HG02623 (cell line): ENCODE data around the gene GABRD.

ENCODE experiments used
- ATAC-seq: cut with Tn5 transposase; IDR thresholded peaks from one replicate; pipeline ENCODE4 v1.9.1; 2021; ENCODE audit warnings: moderate library complexity; ENCODE audit not compliant: unreplicated experiment

GABRD gene

DNA sequence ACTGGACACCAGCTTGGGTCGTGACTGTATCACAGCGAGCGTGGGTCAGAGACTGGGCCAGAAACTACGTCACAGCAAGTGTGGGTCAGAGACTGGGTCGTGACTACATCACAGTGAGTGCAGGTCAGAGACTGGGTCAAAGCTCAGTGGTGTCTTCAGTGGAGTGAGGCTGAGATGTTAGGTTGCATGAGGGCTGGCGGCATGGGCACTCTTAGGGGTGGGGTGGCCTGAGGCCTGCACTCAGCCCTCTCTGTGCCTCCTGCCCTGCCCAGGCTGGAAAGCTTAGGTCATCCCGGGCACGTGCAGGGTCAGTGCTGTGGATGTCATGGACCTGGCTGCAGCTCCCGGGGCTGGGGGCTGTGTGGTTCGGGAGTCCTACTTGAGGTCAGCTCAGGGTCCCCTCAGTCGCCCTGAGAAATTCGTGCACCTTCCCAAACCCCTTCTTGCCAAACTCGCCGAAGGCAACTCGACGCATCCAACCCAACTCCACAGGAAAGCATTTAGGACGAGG lies 34.5 kb upstream of the GABRD start:
- no peak for ATAC-seq

DNA sequence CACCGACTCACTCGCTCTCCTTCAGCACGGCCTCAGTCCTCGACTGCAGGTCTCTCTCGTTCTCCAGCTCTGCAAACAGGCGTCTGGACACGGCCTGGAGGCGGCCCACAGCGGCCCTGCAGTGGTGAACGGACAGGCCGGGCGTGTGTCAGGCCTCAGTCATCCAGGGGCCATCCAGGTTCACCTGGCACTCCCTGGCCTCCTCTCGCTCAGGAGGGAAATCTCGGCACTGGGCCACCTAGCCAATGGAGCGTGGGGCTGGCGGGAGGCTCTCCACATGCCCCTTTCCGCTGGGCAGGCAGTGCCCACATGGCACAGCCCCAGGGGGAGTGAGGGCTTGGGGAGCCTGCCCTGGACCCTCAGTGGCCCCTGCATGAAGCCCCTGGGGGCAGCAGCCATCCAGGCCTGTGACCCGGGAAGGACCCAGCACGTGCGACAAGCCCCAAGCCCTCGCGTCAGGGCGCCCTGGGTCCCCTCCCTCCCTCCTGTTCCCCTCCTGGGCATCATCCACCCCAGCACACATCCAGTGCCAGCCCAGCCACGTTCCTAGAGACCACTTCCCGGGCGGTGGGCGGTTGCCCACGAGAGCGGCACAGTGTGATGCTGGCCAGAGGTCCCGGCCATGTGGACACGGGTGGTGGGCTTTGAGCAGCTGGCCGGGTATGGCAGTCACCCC lies 33.6 kb upstream of the GABRD start:
- ATAC-seq = no peak

DNA sequence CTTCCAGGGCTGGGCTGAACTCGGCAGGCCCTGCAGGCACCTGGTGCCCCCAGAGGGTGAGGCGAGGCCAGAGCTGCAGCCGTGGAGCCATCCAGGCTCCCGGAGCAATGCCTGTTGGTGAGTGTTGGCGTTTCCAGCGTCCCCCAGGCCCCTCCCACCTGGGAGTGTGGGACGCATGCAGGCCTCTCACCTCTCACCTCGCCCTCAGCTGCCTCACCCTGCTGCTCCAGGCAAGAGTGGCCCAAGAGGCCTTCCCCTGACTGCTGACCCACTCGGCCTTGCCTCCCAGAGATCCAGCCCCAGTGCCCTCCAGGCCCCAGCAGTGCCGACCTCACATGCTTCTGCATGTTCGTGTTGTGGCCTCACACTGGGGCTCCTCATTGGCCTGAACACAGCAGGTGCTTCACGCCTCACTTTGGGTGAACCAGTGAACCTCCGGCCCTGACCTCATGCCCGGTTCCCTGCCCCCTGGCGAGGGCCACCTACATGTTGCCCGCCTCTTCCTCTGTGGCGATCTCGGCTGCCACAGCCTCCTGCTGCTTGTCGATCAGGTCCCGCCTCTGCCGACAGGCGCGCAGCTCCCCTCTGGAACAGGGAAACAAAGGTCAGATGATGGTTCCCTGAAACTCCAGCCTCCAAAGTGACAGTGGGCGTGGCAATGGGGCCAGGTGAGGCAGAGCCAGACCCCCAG lies 32.5 kb upstream of the GABRD start:
- no peak for ATAC-seq

DNA sequence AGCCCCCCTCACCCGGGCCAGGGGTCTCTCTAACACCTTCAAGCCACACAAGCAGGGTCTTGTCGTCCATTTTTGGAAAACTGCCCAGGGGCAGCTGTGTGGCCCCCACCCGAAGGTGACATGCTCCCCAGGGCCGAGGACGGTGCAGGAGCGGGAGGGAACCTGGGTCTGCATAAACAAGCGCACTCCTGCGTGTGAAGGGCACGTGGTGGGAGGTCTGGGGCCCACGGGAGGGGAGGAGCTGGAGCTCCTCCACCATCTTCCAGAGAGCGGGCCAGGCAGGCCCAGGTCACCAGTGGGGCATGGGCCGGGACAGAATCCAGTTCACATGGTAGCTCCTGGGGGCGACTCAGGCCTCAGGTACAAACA lies 32.0 kb upstream of the GABRD start:
- ATAC-seq = no peak

DNA sequence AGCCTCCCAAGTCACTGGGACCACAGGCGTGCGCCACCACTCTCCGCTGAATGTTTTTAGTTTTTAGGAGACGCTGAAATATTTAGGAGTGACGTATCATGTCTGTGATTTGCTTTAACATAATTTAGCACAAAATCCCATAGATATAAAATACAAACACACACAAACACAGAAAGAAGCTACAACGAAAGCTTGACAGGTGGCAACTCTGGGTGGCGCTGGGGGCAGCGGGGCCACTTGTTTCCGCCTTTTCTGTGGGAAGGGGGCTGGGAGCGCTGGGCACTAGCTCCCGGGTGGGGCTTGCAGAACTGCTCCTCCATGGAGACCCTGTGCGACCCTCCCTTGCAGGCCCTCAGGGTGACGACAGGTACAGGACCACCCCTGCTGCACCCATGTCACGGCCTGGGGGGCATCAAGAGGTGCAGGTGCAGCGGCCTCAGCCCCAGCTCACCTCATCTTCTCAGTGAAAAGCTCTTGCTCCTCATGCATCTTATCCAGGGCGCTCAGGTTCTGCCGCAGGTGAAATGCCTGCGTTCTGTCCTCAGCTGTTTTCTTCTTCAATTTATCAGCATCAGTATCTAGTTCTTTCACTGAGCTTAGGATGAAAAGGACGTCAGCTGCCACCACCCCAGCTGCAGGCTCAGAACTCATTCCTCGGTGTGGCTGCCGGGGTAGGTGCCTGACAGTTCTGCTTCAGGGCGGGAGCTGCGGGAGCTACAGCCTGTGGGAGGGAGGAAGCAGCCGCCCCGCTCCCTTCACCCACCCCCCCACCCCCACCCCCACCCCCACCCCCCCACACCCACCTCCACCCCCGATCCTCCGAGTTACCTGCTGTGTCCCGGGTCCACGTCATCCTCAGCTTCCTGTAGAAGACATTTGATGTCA lies 30.8 kb upstream of the GABRD start:
- no peak for ATAC-seq

DNA sequence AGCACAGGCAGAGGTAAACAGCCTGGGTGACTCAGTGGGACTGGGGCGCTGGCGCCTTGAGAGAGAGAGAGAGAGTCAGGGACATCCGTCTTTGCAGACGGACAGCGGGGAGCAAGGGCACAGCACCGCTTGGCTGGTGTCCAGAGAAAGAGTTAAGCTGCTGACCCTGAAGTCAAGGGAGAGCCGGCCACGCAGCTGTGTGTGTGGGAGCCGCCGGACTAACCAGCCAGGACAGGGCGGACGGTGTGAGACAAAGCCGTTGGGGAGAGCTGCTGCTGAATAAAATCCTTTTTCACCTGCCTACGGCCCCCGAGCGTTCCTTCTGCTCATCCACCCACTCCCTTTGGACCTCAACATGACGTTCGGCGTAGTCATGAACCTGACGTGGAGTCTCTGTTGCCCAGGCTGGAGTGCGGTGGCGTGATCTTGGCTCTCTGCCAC lies 30.0 kb upstream of the GABRD start:
- ATAC-seq = no peak

DNA sequence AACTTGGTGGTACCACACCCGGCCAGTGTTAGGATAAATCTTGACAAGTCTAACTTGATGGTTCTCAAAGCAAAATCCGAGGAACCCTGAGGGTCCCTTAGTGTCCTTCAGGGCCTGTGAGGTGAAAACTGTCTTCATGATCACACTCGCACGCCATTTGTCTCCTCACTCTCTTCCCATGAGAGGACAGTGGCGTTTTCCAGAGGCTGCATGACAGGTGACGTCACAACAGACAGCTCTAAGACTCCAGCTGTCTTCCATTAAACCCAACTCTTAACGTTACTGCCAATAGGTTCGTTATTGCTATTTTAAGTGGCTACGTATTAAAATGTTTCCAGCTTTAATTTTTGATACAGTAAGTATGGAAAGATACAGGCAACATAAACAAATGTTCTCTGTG lies 29.4 kb upstream of the GABRD start:
- no peak for ATAC-seq

DNA sequence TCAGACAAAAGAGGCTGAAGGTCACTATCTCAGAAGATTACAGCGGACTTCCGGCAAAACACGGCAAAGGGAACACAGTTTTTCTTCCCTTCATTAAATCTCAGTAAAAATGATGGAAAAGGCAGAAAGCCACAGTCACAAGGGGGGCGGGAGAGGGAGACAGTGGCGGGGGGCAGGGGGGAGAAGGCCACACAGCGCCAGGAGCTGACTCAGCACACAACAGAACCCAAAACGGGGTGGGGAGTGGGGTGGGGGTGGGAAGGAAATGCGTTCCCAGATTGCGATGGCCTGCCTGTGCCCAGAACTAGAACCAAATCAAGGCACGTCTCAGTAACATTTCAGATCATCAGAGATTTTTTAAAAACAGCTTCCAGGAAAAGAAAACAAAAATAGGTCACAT lies 28.9 kb upstream of the GABRD start:
- ATAC-seq = no peak

DNA sequence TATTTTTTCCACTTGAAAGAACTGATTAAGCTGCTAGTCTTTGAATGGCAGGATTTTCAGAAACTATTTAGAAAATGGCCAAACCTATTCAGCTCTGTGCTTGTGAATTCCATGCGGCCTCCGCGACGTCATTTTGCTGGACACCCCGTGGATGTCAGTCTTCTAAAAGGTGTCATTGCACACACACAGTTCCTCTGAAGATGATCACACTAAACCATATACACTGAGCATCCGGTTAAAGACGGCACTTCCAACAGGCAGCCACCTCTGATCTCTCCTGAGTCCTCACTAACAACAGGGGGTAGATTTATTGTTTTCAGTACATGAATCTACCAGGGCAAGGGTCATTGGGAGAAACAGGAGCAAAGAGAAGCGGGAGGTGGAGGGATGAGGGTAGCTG lies 24.6 kb upstream of the GABRD start:
- ATAC-seq = no peak

DNA sequence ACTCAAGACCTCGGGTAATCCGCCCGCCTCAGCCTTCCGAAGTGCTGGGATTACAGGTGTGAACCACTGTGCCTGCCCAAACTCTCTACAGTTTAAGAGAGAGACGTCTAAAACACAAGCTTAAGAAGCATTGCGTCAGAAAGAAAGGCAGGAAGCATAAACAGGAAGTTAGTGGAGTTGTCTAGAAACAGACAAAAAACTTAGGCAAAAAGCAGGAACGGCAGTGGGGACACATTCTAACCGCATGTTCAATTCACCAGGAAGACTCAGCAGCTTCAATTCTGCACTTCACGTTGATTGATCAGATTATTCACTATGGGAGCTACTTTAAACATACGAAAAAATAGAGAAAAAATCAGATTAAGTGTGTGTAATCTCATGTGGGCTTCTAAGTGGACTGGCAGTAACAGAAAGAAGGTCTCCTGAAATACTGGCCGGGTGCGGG lies 22.9 kb upstream of the GABRD start:
- ATAC-seq = no peak

DNA sequence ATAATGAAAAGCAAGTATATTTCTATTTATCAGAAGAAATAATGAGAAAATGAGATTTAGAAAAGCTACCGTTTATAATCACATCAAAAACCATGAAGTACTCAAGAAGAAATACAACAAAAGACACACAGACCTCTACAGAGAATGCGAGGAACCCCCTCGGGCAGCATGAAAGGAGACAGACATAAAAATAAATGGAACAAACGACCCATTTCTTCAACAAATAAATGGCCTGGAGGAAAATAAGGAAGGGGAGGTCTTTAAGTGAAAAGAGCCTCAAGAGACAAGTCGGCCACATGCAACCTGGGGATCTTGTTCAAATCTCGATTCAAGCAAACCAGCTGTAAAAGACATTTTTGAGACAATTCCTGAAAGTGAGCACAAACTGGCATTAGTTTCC lies 21.6 kb upstream of the GABRD start:
- ATAC-seq = no peak

DNA sequence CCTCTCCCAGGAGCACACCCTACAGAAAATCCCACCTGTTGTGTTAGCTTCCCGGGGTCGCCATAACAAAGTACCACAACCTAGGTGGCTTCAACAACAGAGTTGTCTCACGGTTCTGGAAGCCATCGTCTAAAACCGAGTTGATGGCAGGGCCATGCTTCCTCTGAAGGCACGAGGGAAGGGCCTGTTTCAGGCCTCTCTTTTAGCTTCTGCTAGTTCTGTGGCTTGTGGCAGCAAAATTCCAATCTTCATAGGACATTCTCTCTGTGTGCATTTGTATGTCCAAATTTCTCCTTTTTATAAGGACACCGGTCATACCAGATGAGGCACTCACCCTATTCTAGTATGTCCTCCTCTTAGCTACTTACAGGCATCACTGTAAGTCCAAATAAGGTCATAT lies 18.7 kb upstream of the GABRD start:
- no peak for ATAC-seq

DNA sequence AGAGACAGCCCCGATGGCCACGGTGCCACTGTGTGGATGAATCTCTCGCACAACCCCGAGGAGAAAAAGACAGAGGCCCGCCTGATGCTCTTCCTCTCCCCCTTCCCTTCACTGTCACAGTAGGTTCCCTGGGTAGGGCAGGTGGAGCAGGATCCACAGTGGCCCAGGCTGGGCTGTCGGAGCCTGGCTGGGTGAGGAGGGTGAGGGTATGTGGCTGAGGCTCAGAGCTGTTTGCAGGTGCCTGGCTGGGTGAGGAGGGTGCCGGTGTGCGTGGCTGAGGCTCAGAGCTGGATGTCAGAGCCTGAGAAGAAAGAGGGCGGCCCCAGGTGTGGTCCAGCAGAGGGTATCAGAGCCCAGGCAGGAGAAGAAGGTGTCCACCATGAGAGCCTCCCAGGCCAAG lies 18.3 kb upstream of the GABRD start:
- ATAC-seq = no peak

DNA sequence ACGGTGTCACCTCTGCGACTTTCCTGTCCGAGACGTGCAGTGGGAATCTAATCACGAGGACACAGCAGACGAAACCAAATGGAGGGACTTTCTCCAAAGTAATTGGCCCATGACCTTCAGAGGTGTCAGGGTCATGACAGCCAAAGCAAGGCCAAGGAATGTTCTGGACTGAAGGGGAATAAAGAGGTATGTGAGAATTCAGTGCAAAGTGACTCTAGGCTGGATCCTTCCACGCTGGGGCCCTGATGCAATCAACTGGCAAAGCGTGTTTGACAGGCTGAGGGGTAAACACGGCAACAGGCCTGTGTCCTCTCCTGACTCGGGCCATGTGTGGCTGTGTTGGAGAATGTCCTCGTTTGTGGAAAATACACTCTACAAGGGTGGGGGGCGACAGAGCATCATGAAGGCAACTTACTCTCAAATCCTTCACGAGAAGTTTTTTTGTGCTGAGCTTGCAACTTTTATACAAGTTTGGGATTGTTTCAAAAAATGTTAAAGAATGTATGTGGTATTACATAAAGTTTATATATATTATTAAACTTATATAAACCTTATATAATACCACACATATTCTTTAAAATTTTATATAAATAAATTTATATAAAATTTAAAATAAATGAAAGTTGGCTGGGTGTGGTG lies 17.3 kb upstream of the GABRD start:
- no peak for ATAC-seq

DNA sequence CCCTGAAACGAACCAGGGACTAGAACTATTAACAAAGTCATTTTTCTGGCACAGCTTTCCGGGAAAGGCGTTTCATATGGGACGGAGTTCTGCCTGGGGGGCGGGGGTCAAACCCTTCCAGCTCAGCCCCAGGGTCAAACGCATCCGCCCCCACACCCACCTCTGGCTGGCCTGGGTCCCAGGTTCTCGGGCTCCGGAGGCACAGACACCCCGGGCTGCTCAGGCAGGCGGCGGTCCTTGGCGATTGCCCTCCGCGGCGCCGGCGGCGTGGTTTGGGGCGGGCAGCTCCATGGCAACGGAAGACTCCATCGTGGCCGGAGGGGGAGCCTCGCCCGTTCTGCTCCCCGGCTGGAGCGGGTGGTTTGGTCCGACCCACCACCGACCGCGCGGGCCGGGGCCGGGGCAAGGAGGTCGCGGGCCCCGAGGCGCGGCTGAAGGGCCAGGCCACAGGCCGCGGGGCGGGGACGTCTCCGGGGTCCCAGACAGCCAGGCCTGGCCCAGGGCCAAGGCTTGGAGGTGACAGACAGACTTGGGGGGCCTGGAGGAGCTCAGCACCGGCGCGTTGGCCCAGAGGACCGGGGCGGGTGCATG lies 15.5 kb upstream of the GABRD start, which contains the start of gene CFAP74:
Gene CFAP74 (minus strand): TSS at position 246 of the 591 bp plus-strand sequence. CDS start 12,830 bp downstream, outside the sequence.
- ATAC-seq = no peak

DNA sequence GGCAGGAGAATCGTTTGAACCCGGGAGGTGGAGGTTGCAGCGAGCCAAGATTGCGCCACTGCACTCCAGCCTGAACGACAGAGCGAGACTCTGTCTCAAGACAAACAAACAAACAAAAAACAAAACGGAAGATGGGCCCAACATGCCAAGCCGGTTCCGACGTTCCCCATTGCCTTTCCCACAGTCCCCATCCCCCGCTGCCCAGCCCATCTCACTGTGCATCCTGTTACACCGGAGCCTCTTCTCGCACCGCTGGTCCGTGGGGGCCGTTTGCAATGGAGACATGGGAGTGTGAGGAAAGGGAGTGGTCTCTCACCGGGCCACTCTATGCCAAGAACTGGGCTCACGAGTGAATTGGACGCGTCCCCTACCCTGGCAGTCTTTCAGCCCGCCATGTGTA lies 14.3 kb upstream of the GABRD start:
- no peak for ATAC-seq

DNA sequence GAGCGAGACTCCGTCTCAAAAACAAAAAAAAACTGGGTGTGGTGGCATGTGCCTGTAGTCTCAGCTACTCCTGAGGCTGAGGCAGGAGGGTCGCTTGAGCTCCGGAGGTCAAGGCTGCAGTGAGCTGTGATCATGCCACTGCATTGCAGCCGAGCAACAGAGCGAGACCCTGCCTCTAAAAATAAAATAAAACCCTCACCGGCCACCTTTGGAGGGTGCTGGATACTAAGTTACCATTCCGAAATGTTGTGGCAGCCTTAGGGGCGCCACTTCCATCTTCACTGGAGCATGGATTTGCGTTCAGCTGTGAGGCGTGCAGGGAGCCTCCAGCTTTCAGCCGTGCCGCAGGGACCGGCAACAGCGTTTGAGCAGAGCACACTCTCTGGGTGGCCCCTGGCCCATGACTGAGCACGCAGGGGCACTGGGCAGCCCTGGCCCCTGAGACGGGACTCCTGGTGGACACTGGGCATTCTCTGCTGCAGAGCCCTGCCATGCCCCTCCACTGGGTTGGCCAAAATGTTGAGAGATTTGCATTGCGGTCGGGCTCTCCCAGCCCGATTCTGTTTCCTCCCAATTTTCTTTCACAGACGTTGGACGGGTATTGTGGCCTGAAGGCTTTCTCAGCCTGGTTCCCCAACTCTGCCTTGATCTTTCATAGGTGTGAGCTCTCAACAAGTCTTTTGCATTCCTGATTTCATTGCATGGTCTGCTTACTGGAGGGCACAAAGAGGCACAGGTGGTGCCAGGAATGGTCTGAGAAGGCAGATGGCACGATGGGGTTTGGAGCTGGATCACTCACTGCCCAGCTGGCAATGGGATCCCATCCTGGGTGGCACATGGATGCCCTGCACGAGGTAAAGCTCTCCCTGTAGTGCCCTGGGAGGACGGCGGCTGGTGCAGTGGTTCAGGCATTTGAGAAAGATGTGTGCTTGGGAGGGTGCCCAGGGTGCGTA lies 9.8 kb upstream of the GABRD start:
- no peak for ATAC-seq

DNA sequence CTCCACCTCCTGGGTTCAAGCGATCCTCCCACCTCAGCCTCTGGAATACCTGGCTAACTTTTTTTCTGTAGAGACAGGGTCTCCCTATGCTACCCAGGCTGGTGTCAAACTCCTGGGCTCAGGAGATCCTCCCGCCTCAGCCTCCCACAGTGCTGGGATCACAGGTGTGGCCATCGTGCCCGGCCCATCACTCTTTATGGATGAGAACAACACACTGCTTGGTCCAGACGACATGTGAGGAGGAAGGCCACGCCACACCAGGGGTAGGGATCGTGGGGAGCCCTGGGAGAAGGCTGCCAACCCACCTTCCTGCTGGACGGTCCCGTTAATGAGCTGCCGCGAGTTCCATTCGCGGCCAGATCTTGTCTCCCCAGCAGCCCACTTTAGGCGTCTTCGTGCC lies 5.0 kb upstream of the GABRD start:
- no peak for ATAC-seq
